Suppressor macrophage (primary cell): ENCODE results near the gene PRSS33.

ENCODE experiments used
- DNase-seq, 4 experiments: peaks; one replicate each; pipeline ENCODE4 v3.0.0-alpha.2; 2020 to 2022

The PRSS33 gene

GRCh38 chr16:2798723-2799204, 11.4 kb upstream of the PRSS33 start:
- no peak for DNase-seq

DNA sequence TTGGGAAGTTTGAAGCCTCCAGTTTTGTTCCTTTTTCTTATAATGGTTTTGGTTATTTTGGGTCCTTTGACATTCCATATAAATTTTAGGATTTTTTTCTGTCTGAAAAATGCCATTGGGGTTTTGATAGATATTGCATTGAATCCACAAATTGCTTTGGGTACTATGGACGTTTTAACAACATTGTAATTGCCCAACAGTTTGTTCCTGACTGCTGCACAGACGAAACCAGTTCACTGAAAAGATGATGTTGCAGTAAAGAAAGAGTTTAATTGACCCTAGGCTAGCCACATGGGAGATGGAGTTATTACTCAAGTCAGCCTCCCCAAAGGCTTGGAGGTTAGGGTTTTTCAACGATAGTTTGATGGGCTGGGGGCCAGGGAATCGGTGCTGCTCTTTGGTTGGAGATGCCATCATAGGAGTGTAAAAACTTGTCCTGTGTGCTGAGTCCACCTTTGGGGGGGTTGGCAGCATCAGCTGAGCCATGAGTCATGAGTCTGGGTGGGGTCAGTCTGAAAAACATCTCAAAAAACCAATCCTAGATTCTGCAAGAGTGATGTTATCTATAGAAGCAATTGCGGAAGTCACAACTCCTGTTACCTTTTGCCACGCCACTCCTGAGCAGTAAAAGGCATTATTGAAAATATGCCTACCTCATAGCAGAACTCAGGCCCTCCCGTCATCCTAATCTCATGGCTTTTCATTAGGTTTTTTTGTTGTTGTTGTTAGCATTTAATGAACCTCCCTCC, 8.2 kb upstream of the PRSS33 start:
- peak in 3 of 4 experiments; percentile 53 to 54 (median 54) for DNase-seq

DNA sequence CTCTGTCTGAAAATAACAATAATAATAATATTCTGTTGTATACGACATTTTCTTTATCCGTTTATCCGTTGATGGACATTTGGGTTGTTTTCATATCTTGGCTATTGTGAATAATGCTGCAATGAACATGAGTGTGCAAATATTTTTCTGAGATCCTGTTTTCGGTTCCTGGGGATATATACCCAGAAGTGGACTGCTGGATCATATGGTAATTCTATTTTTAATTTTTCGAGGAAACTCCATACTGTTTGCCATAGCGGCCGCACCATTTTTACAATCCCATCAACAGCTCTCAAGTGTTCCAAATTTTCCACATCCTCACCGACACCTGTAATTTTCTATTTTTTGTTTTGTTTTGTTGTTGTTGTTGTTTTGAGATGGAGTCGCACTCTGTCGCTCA, 5.6 kb upstream of the PRSS33 start:
- DNase-seq: peak in 1 of 4 experiments; percentile 44

DNA sequence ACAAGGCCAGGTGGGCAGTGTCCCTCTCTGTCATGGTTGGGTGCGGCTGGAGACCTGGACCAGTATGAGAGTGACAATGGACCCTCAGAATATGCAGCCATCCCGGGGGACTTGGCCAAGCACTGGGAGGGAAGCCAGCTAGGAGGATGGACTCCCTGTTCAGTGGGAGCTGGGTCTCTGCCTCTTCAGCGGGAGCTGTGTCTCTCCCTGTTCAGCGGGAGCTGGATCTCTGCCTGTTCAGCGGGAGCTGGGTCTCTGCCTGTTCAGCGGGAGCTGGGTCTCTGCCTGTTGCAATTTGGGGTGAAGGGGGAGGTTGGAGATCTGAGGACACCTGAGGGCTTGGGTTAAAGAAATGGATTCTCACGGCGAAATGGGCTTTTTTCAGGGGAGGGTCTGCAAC, 3.8 kb upstream of the PRSS33 start:
- DNase-seq: no peak

- DNase-seq: no peak
Observed at GRCh38 chr16:2790631-2791030, 3.3 kb upstream of the PRSS33 start.

- no peak for DNase-seq
Observed at GRCh38 chr16:2787961-2788360, 601 bp upstream of the PRSS33 start.

DNA sequence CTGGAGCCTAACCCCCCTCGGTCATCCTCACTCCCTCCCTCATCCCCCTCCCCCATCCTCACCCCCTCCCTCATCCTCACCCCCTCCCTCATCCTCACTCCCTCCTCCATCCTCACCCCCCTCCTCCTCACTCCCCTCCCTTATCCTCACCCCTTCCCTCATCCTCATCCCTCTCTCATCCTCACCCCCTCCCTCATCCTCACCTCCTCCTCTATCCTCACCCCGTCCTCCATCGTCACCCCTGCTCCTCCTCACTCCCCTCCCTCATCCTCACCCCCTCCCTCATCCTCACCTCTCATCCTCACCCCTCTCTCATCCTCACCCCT, 571 bp downstream of the PRSS33 start:
- no peak for DNase-seq

- no peak for DNase-seq
Observed at GRCh38 chr16:2786061-2786825, 1.1 kb downstream of the PRSS33 start.

DNA sequence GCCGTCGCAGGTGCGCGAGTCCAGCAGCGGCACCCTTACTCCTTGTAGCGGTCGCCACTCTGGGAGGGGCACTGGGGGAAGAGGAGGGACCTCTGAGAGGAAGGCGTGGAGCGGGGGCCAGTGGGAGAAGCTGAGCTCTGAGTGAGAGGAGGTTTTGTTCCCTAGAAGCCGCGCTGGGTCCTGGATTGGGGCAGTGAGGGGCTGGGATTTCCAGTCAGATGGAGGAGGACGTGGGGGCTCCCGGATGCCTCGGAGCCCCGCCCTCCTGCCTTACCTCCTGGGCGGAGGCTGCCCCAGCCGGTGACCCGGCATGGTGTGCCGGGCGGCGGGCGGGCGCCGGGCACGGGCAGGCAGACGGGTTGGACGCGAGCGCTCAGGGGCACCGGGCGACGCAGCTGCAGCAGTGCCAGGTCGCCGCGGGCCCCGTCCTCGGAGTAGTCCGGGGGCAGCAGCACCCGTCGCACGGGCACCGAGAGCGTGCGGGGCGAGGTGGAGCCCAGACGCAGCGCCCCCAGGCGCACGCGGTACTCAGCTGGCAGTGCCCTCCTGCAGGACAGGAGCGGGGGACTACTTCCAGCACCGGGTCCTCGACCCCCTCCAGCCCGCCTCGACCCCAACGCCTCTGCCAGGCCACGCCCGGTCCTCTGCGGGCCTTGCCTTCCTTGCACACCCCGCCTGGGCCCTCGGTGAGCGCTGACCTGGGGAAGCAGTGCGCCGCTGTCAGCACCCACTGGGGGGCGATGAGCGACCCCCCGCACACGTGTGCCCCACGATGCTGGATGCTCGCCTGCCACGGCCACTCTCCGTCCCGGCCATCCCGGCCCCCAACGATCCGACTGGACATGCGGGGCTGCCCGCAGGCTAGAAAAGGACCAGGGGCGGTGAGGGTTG, 2.0 kb downstream of the PRSS33 start:
- peak in 2 of 4 experiments; percentile 68 to 74 for DNase-seq

DNA sequence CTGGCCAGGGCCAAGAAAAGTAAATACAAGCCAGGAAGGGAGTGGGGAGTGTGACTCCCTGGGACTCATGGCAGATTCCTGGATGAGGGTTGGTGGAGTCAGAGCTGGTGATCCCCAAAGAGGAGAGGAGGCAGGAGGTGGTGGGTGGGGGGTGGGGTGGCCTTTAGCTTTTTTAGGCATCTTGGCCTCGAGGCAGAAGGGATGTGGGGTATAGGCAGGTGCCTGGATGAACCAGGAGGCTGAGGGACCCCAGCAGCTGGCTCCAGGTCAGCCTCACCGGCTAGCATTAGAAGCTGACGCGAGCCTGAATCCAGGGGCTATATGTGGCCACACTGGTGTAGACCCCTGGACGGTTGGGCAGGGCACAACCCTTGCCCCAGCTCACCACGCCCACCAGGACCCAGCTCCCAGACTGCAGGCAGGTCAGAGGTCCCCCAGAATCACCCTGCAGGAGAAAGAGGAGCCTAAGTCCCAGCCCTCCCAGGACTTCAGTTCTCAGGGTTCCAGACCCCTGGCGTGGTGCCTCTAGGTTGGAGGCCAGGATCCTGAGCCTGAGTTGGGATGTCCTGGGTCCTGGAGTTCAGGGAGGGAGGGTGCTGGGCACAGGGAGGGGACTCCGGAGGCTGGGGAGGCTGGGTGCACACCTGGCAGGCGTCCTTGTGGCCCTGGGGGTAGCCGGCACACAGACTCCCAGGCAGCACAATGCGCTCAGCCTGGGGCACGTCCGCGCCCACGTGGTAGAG, 2.8 kb downstream of the PRSS33 start:
- no peak for DNase-seq

DNA sequence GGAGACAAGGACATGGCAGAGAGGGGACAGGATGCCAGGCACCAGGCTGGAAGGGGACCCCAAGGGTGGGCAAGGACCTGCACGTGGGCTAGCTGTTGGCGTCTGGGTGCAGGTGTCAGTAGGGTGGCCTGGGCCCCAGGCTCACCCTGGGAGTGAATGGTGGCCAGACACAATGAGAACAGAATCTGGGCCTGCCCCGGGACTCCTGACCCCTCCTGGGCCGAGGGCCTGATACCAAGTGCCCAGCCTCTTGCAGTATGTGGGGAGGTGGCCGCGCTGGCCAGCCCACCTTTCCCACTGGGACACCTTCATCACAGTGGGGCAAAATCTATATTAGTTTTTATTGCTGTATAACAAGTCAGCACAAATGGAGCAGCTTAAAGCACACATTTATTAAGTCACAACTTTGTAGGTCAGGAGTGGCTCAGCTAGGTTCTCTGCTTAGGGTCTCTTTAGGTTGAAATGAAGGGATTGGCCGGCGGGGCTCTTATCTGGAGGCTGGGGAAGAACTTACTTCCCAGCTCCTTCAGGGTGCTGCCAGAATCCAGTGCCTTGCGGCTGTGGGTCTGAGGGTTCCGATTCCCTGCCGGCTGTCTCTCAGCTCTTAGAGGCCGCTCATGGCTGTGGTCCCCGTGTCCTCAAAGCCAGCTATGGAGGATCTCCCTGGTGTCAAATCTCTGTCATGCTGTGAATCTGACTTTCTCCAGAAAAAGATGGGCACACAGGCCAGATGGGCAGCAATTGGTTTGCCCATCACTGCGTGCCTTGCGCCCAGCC, 3.6 kb downstream of the PRSS33 start:
- DNase-seq: no peak

DNA sequence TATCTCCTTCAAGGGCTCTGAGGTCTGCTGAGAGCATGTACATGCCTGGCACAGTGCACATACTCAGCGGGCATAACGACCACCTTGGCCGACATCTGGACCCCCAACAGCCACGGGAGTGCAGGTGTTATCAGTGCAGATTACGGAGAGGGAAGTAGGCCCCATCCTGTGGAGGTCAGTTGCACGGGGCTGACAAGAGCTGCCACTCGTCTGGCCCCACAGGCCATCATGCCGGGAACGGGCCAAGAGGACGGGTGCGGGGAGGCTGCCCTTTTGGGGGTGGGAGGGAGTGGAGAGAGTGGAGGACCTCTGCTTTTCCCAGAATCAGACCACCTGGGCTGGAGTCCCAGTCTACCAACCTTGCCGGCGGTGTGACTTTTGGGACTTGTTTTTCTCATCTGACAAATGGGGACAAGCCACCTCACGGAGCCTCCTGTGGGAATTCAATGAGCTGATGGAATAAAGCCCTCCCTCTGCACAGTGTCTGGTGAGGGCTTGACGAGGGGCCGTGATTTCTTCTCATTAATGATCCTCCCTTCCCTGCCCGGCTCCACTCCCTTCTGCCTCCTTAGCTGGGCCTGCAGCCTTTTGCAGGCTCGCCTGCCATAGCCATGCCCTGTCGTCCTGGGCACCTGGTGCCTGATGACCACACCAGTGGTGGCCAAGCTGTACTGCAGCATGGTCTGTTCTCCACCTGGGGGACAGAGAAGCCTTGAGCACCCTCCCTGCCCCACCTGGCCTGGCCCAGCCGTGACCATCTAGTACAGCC, 4.6 kb downstream of the PRSS33 start:
- DNase-seq: no peak

GRCh38 chr16:2779978-2780898, 7.1 kb downstream of the PRSS33 start:
- DNase-seq: no peak

DNA sequence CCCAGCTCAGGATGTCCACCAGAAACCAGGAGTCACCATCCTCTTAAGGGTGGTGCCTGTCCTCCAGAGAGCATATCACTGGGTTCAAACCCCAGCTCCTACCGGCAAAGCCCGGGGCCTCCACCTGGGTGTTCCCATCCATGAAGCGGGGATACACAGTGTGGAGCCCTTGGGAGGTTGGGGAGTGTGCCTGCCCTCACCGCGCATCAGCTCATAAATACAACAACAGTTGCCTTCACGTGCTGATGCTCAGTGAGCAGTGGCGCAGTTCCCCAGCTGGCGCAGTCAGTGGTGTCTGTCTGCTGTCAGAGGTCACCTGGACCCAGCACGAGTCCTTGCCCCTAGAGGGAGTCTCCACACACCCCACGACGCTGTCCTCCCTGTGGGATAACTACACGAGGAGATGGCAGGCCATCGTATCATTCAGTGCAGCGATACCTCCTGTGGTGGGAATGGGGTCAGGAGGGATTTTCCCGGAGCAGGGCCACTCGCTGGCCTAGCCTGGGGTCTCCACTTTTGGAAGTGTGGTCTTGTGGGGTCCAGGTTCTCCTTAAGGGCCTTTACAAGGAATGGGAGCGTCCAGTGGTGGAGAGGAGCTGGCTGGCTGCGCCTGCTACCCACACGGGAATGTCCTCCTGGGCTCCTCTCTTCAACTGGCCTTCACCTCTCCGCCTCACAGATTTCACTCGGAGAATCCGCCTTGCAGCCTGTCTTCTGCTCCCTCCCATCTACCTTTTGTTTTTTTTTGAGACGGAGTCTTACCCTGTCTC, 8.0 kb downstream of the PRSS33 start:
- DNase-seq: no peak

- no peak for DNase-seq
Observed at GRCh38 chr16:2778630-2778958, 8.8 kb downstream of the PRSS33 start.

- peak; percentile 24 to 52 (median 40) for DNase-seq
Observed at GRCh38 chr16:2777903-2778629, 9.3 kb downstream of the PRSS33 start.

- DNase-seq: peak; percentile 92 to 97 (median 94)
Observed at GRCh38 chr16:2777231-2777902, 10.0 kb downstream of the PRSS33 start, which contains the start of gene ELOB. Gene ELOB (minus strand): TSS chr16:2777280. CDS start chr16:2777239, 41 bp downstream.
